Vagina (tissue), 2 donors: ENCODE data around the gene ETS1.

Experiments used
- POLR2AphosphoS5 ChIP-seq, 2 donors: sonication (generic); formaldehyde crosslinking; IDR thresholded peaks; one replicate each; pipeline ENCODE4 v1.9.0; 2017; ENCODE audit warnings: antibody characterized with exemption in 2 of 2, mild to moderate bottlenecking in 2 of 2, low read depth in 1 of 2; ENCODE audit not compliant: insufficient read depth in 1 of 2
- TF ChIP-seq, protein P1 (sequence below), 3 experiments: fragments of 450-650 bp in 2 of 3; fragments of 200-600 bp in 1 of 3; sonication (generic) in 1 of 3; IDR thresholded peaks; one replicate each; pipeline ENCODE4 v1.5.1; 2017 to 2019; ENCODE audit warnings: antibody characterized with exemption in 3 of 3, mild to moderate bottlenecking in 2 of 3, moderate library complexity in 2 of 3

GRCh38 chr11:128579798-128580504 is 7.4 kb downstream of the ETS1 start:
- TF ChIP-seq, protein P1, sequence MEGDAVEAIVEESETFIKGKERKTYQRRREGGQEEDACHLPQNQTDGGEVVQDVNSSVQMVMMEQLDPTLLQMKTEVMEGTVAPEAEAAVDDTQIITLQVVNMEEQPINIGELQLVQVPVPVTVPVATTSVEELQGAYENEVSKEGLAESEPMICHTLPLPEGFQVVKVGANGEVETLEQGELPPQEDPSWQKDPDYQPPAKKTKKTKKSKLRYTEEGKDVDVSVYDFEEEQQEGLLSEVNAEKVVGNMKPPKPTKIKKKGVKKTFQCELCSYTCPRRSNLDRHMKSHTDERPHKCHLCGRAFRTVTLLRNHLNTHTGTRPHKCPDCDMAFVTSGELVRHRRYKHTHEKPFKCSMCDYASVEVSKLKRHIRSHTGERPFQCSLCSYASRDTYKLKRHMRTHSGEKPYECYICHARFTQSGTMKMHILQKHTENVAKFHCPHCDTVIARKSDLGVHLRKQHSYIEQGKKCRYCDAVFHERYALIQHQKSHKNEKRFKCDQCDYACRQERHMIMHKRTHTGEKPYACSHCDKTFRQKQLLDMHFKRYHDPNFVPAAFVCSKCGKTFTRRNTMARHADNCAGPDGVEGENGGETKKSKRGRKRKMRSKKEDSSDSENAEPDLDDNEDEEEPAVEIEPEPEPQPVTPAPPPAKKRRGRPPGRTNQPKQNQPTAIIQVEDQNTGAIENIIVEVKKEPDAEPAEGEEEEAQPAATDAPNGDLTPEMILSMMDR (IDR thresholded peaks at IDR 0.05): no peak
- TF ChIP-seq POLR2AphosphoS5 (IDR thresholded peaks at IDR 0.05; ENCODE audit: insufficient read depth in 1 of 2, low read depth in 1 of 2): no peak
